H1 (cell line): ENCODE data around the gene FKBP1A. TPM values are rescaled to one million over a fixed set of nuclear protein-coding genes. Genes with fewer than 3 reads are reported as not detected.

Experiments
- CTCF ChIA-PET: fragments of 300-600 bp; sonication (Branson Sonifier 250); formaldehyde crosslinking; loops from one replicate; lab custom pipeline; 2021; ENCODE audit not compliant: partially characterized antibody; lab: Charles Lee
- POLR2A ChIA-PET: fragments of 300-600 bp; sonication (Branson Sonifier 250); formaldehyde crosslinking; loops from one replicate; lab custom pipeline; 2021; ENCODE audit warnings: inconsistent platforms; ENCODE audit not compliant: partially characterized antibody; lab: Charles Lee
- DNase-seq, 2 experiments: peaks; one replicate each; pipeline versions ENCODE4 v3.0.0 to v3.0.0-alpha.2; 2010 to 2022; ENCODE audit warnings: low spot score in 2 of 2, low read depth in 1 of 2, mixed read lengths in 1 of 2
- FAIRE-seq: peaks from 2 replicates; lab custom pipeline; 2011; peaks lifted over from hg19 to GRCh38; lab: Jason Lieb, UNC
- H2AFZ ChIP-seq: 2 replicates; pipeline ENCODE4 v1.8.1; 2012; ENCODE audit warnings: low read length, inconsistent platforms
- H2AK5ac ChIP-seq: 2 replicates; pipeline ENCODE4 v1.6.1; 2013; ENCODE audit warnings: low read depth, low read length
- H2BK120ac ChIP-seq: replicated peaks from 2 replicates; pipeline ENCODE3; 2013; ENCODE audit warnings: low read depth, low read length, inconsistent platforms
- H2BK12ac ChIP-seq: 2 replicates; pipeline ENCODE4 v1.6.1; 2013; ENCODE audit warnings: low read depth, low read length
- H2BK15ac ChIP-seq: 2 replicates; pipeline ENCODE4 v1.6.1; 2013; ENCODE audit warnings: low read length
- H2BK20ac ChIP-seq: 2 replicates; pipeline ENCODE4 v1.6.1; 2013; ENCODE audit warnings: low read length
- H2BK5ac ChIP-seq: 2 replicates; pipeline ENCODE4 v1.6.1; 2013; ENCODE audit warnings: low read depth, low read length
- H3K14ac ChIP-seq: 2 replicates; pipeline ENCODE4 v1.6.1; 2013; ENCODE audit warnings: inconsistent platforms; ENCODE audit not compliant: insufficient read length
- H3K18ac ChIP-seq: 2 replicates; pipeline ENCODE4 v1.6.1; 2013; ENCODE audit warnings: low read length; ENCODE audit errors: extremely low read depth
- H3K23ac ChIP-seq: 2 replicates; pipeline ENCODE4 v1.6.1; 2013; ENCODE audit warnings: inconsistent platforms; ENCODE audit not compliant: insufficient read length
- H3K23me2 ChIP-seq: 2 replicates; pipeline ENCODE4 v1.6.1; 2013; ENCODE audit warnings: low read depth, low read length
- H3K27ac ChIP-seq: 2 replicates; pipeline ENCODE4 v1.6.1; 2011; ENCODE audit warnings: low read depth, low read length, inconsistent platforms
- H3K27me3 ChIP-seq, 4 experiments: replicated peaks in 1 of 4; 1 replicate in 1 of 4; 2 replicates in 3 of 4; pipeline versions ENCODE4 v1.6.1 to v1.8.1; 2011 to 2013; ENCODE audit warnings: low read length in 3 of 4, mild to moderate bottlenecking in 3 of 4, inconsistent platforms in 2 of 4, mixed read lengths in 2 of 4, moderate library complexity in 1 of 4; ENCODE audit not compliant: control insufficient read depth in 3 of 4, insufficient read depth in 3 of 4; ENCODE audit errors: extremely low read depth in 1 of 4
- H3K36me3 ChIP-seq, 4 experiments: 2 replicates each; pipeline versions ENCODE4 v1.6.1 to v1.8.1; 2011 to 2013; ENCODE audit warnings: mild to moderate bottlenecking in 4 of 4, low read length in 3 of 4, moderate library complexity in 2 of 4, control low read depth in 1 of 4, inconsistent platforms in 1 of 4; ENCODE audit not compliant: insufficient read depth in 4 of 4, control insufficient read depth in 2 of 4
- H3K4ac ChIP-seq: replicated peaks from 2 replicates; pipeline ENCODE3; 2013; ENCODE audit warnings: low read length, low read depth, mixed read lengths, inconsistent platforms; ENCODE audit not compliant: insufficient read length
- H3K4me1 ChIP-seq, 4 experiments: replicated peaks in 1 of 4; 1 replicate in 1 of 4; 2 replicates in 3 of 4; pipeline versions ENCODE4 v1.6.1 to v1.8.1; 2011 to 2013; ENCODE audit warnings: low read length in 3 of 4, inconsistent platforms in 2 of 4, mixed read lengths in 1 of 4; ENCODE audit not compliant: insufficient read depth in 4 of 4, control insufficient read depth in 3 of 4
- H3K4me2 ChIP-seq, 2 experiments: 2 replicates each; pipeline versions ENCODE4 v1.6.1 to v1.8.1; 2011 to 2013; ENCODE audit warnings: low read depth in 2 of 2, low read length in 2 of 2, control low read depth in 1 of 2, inconsistent platforms in 1 of 2, mild to moderate bottlenecking in 1 of 2; ENCODE audit not compliant: insufficient read depth in 1 of 2
- H3K4me3 ChIP-seq, 4 experiments: fragments of 200-600, 300-600 bp in 1 of 4; sonication (generic), shearing (Covaris generic), sonication (Bioruptor Twin) in 1 of 4; 2 replicates each; pipeline versions ENCODE4 v1.5.1 to v1.8.1; 2011 to 2016; ENCODE audit warnings: low read length in 4 of 4, low read depth in 3 of 4, control low read depth in 2 of 4, inconsistent platforms in 2 of 4, mild to moderate bottlenecking in 2 of 4, mixed read lengths in 1 of 4, moderate library complexity in 1 of 4; ENCODE audit not compliant: insufficient read depth in 2 of 4; ENCODE audit errors: extremely low read depth in 1 of 4
- H3K56ac ChIP-seq: replicated peaks from 2 replicates; pipeline ENCODE3; 2013; ENCODE audit warnings: low read depth, mild to moderate bottlenecking, mixed read lengths, low read length, inconsistent platforms; ENCODE audit not compliant: insufficient read length
- H3K79me1 ChIP-seq: 2 replicates; pipeline ENCODE4 v1.6.1; 2013; ENCODE audit warnings: low read depth, low read length, control low read depth
- H3K79me2 ChIP-seq, 2 experiments: 2 replicates each; pipeline versions ENCODE4 v1.6.1 to v1.8.1; 2012 to 2013; ENCODE audit warnings: low read length in 2 of 2, mild to moderate bottlenecking in 2 of 2, inconsistent platforms in 1 of 2; ENCODE audit not compliant: insufficient read depth in 2 of 2, control insufficient read depth in 1 of 2
- H3K9ac ChIP-seq, 4 experiments: replicated peaks in 1 of 4; 1 replicate in 1 of 4; 2 replicates in 3 of 4; pipeline versions ENCODE4 v1.6.1 to v1.8.1; 2011 to 2013; ENCODE audit warnings: low read depth in 3 of 4, low read length in 3 of 4, control low read depth in 2 of 4, mild to moderate bottlenecking in 2 of 4, moderate library complexity in 2 of 4, inconsistent platforms in 1 of 4; ENCODE audit errors: extremely low read depth in 1 of 4
- H3K9me3 ChIP-seq, 2 experiments: 2 replicates each; pipeline versions ENCODE4 v1.6.1 to v1.8.1; 2012 to 2013; ENCODE audit warnings: mild to moderate bottlenecking in 2 of 2, moderate library complexity in 2 of 2, control low read depth in 1 of 2, inconsistent platforms in 1 of 2, low read depth in 1 of 2, low read length in 1 of 2, mixed read lengths in 1 of 2; ENCODE audit not compliant: insufficient read depth in 2 of 2
- H4K20me1 ChIP-seq, 2 experiments: replicated peaks in 1 of 2; 2 replicates each; pipeline versions ENCODE3 to v1.8.1; 2011 to 2013; ENCODE audit warnings: inconsistent platforms in 2 of 2, low read length in 2 of 2, mild to moderate bottlenecking in 1 of 2; ENCODE audit not compliant: insufficient read depth in 2 of 2, control insufficient read depth in 1 of 2
- H4K5ac ChIP-seq: 2 replicates; pipeline ENCODE4 v1.6.1; 2013; ENCODE audit warnings: low read length, low read depth, mixed read lengths, inconsistent platforms; ENCODE audit not compliant: insufficient read length
- H4K8ac ChIP-seq: 2 replicates; pipeline ENCODE4 v1.8.0; 2013; ENCODE audit warnings: mild to moderate bottlenecking, moderate library complexity, low read length, inconsistent platforms; ENCODE audit not compliant: insufficient read depth; ENCODE audit errors: extremely low read depth
- H4K91ac ChIP-seq: replicated peaks from 2 replicates; pipeline ENCODE3; 2013; ENCODE audit warnings: low read length, mixed read lengths, inconsistent platforms; ENCODE audit not compliant: insufficient read length
- ATF3 ChIP-seq: IDR thresholded peaks from 2 replicates; pipeline ENCODE4 v1.6.1; 2011; ENCODE audit warnings: low read depth, mild to moderate bottlenecking, low read length; ENCODE audit not compliant: insufficient read depth
- BACH1 ChIP-seq: IDR thresholded peaks from 2 replicates; pipeline ENCODE4 v1.6.1; 2012; ENCODE audit warnings: low read length, improper control_type of control experiment
- BCL11A ChIP-seq, 2 experiments: IDR thresholded peaks; one replicate each; pipeline ENCODE4 v1.6.1; 2011; ENCODE audit warnings: low read depth in 2 of 2, low read length in 2 of 2, mild to moderate bottlenecking in 2 of 2
- CTBP2 ChIP-seq: IDR thresholded peaks from 2 replicates; pipeline ENCODE4 v1.7.0; 2011; ENCODE audit warnings: borderline replicate concordance, mild to moderate bottlenecking, moderate library complexity, mixed read lengths, low read length; ENCODE audit not compliant: insufficient read depth, insufficient read length
- EGR1 ChIP-seq: IDR thresholded peaks from 2 replicates; pipeline ENCODE4 v1.6.1; 2011; ENCODE audit warnings: low read depth, low read length, borderline replicate concordance
- EZH2 ChIP-seq: fragments of 200-600 bp; sonication (generic); IDR thresholded peaks from 2 replicates; pipeline ENCODE4 v1.7.1; 2012; ENCODE audit warnings: low read depth, mild to moderate bottlenecking, moderate library complexity, low read length, inconsistent platforms; ENCODE audit not compliant: severe bottlenecking
- FOSL1 ChIP-seq: IDR thresholded peaks from 2 replicates; pipeline ENCODE4 v1.6.1; 2011; ENCODE audit warnings: mild to moderate bottlenecking, low read depth, low read length, moderate library complexity; ENCODE audit not compliant: insufficient read depth
- GABPA ChIP-seq: IDR thresholded peaks from 2 replicates; pipeline ENCODE4 v1.6.1; 2011; ENCODE audit warnings: mild to moderate bottlenecking, low read length, moderate library complexity, borderline replicate concordance; ENCODE audit not compliant: insufficient read depth
- HDAC6 ChIP-seq: IDR thresholded peaks from one replicate; pipeline ENCODE4 v1.7.1; 2012; ENCODE audit warnings: low read depth, mild to moderate bottlenecking, inconsistent platforms, low read length, moderate library complexity
- JUND ChIP-seq: IDR thresholded peaks from 2 replicates; pipeline ENCODE4 v1.6.1; 2011; ENCODE audit warnings: mild to moderate bottlenecking, improper control_type of control experiment, low read length
- POLR2AphosphoS5 ChIP-seq: IDR thresholded peaks from 2 replicates; pipeline ENCODE4 v1.6.1; 2011; ENCODE audit warnings: low read depth, low read length
- RFX5 ChIP-seq: IDR thresholded peaks from 2 replicates; pipeline ENCODE4 v1.6.1; 2011; ENCODE audit warnings: low read depth, low read length, improper control_type of control experiment, borderline replicate concordance
- SIX5 ChIP-seq: IDR thresholded peaks from 2 replicates; pipeline ENCODE4 v1.6.1; 2011; ENCODE audit warnings: mild to moderate bottlenecking, low read depth, low read length
- WGBS, 2 experiments: shearing (Covaris generic) in 1 of 2; methylation state at CpG; one replicate each; pipeline versions ENCODE4 v1.1.6 to v1.1.7; 2013 to 2015; ENCODE audit warnings: low lambda C conversion rate in 2 of 2, mixed read lengths in 2 of 2, inconsistent platforms in 1 of 2, low coverage in 1 of 2, missing lambda C conversion rate in 1 of 2; ENCODE audit not compliant: insufficient replicate concordance in 2 of 2, insufficient coverage in 1 of 2, insufficient read length in 1 of 2; ENCODE audit errors: extremely low coverage in 1 of 2, missing lambda C conversion rate in 1 of 2; 5-methylcytosine and 5-hydroxymethylcytosine counted together
- polyA plus RNA-seq, 7 experiments: library from polyadenylated mRNA; depleted of rRNA in 3 of 7; stranded (reverse) in 5 of 7; unstranded in 2 of 7; fragments of >200 nt in 5 of 7; fragments of 200-250 nt in 2 of 7; gene quantifications; 1 replicate in 5 of 7; 2 replicates in 1 of 7; 4 replicates in 1 of 7; pipeline versions ENCODE4 v1.2.1 to v1.2.3, GENCODE V29; 2011 to 2013; ENCODE audit warnings: missing spikeins in 2 of 7, mixed read lengths in 2 of 7
- total RNA-seq: library from RNA; stranded (reverse); fragmentation: NEBNext Ultra II Directional; extraction: Animal tissue kit (Norgen Biotek cat#: 25700); gene quantifications from 2 replicates; pipeline ENCODE4 v1.2.1, GENCODE V29; 2021

The FKBP1A gene
- total and polyA plus RNA-seq, 2 of the 8 experiments (the other 6 are each of a cell fraction or from before 2014, with no cell fraction given) = 250 to 685 TPM

- Histone ChIP-seq H3K18ac (no peak overlapping the region), H2BK20ac (no peak overlapping the region), H3K14ac (no peak overlapping the region), H3K27ac (no peak overlapping the region), H3K27me3 (no peaks in the 10 kb centered on the region), H3K23ac (no peak overlapping the region), H3K4me1 (peaks cover 0 to 2% (median 0%) of the 10 kb centered on the region in 4 experiments; a peak in 3 of 7 replicates), H4K20me1 (peaks cover 7 to 22% of the 10 kb centered on the region in 2 experiments), H2AK5ac (no peak overlapping the region), H3K4me3 (no peak overlapping the region), H3K9me3 (no peaks in the 10 kb centered on the region), H4K8ac (no peak overlapping the region), H2BK15ac (no peak overlapping the region), H3K79me1 (peaks cover 3% of the 10 kb centered on the region; the same call in 1 of the 2 replicates), H2BK120ac (no peak overlapping the region), H3K56ac (no peak overlapping the region), H4K5ac (no peak overlapping the region), H3K4me2 (no peak overlapping the region), H3K9ac (no peak overlapping the region), H3K79me2 (no peaks in the 10 kb centered on the region), H2AFZ (no peak overlapping the region), H3K23me2 (no peaks in the 10 kb centered on the region), H2BK12ac (no peak overlapping the region), H2BK5ac (no peak overlapping the region), H3K36me3 (no peaks in the 10 kb centered on the region; a peak in 1 of 8 replicates), H4K91ac (no peak overlapping the region), H3K4ac (no peak overlapping the region)
- no peak for FAIRE-seq
- POLR2A ChIA-PET = interaction anchor here (0.6 to 3.2 kb wide), 5 partner anchors 9 to 98 kb away, joined by 3 to 27 read pairs (median 5); partner anchors contain the start of gene SDCBP2
- peak in 1 of 2 experiments; percentile 17 for DNase-seq
- CTCF ChIA-PET = interaction anchor here (0.9 kb wide), 1 partner anchor 22 kb away, joined by 3 read pairs; no protein-coding TSS in a partner anchor
- WGBS, 2 experiments = 94 to 100% methylated on average over 1 to 5 of the region's 5 CpGs
- no peak for TF ChIP-seq JUND
- TF ChIP-seq BACH1 = no peak
- TF ChIP-seq RFX5 = no peak
- TF ChIP-seq EGR1 = no peak
- TF ChIP-seq EZH2 = no peak
- no peak for TF ChIP-seq BCL11A (IDR thresholded peaks at IDR 0.05; ENCODE audit: low read depth in 2 of 2, low read length in 2 of 2)
- no peak for TF ChIP-seq POLR2AphosphoS5
- no peak for TF ChIP-seq FOSL1
- no peak for TF ChIP-seq HDAC6
- no peak for TF ChIP-seq GABPA
- no peak for TF ChIP-seq ATF3
- TF ChIP-seq CTBP2 = no peak
- no peak for TF ChIP-seq SIX5
These were observed 55.4 kb downstream of the FKBP1A start for GRCh38 chr20:1337441-1337840.
